NOMO-1 (cell line): ENCODE data around the gene BCL7A.

Experiments
- DNase-seq, 2 experiments: peaks; one replicate each; lab custom pipeline; 2025; ENCODE audit not compliant: unreplicated experiment in 2 of 2; lab: John Stamatoyannopoulos, UW

BCL7A gene

DNA sequence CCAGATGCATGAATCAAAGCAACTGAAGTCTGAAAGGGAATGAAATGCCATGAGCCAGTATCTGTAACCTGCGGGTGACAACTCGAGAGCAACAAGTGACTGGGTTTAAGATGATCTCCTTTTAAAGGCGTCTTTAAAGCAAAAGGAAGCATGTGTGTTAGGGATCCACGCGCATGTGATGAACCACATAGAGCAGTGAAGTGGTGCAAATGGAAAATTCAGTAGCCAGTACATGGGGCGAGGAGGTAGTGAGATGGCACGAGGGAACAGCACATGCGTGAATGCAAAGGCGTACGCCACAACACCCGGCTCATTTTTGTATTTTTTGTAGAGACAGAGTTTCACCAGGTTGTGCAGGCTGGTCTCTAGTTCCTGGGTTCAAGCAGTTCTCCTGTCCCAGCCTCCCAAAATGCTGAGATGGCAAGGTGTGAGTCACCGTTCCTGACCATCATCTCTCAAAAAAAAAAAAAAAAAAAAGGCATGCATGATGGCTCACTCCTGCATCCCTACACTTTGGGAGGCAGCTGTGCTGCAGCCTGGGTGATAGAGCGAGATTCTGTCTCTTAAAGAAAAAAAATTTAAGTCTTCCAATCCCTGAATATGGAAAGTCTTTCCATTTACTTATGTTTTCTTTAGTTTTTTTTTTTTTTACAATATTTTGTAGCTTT is 24.6 kb upstream of the BCL7A start:
- no peak for DNase-seq

DNA sequence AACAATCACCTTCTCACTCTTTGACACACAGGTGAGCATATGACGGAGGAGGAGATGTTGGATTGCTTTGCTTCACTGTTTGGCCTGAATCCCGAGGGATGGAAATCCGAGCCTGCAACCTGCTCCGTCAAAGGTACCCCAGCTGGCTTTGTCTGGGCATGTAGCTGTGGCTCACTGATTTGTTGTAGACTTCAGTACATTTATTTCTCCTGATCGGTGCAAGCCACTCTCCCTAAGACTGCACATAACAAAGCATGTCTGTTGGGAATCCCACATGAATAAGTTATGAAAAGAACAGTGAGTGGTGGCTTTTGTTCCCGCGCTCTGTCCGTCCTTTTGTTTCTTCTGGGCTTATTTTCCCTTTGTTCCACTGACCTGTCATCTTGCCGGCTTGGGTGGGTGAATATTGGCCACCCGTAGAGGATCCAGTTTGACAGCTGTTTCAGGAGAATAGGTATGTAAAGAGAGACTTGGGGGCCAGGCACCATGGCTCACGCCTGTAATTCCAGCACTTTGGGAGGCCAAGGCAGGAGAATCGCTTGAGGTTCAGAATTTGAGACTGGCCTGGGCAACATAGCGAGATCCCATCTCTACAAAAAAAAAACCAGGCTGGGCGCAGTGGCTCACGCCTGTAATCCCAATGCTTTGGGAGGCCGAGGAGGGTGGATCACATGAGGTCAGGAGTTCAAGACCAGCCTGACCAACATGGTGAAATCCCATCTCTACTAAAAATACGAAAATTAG is 20.0 kb upstream of the BCL7A start:
- DNase-seq, result no peak

GRCh38 chr12:122003651-122004611 is 17.8 kb upstream of the BCL7A start:
- no peak for DNase-seq

GRCh38 chr12:122004633-122005071 is 17.0 kb upstream of the BCL7A start:
- DNase-seq, result no peak

GRCh38 chr12:122005252-122005776 is 16.4 kb upstream of the BCL7A start:
- DNase-seq, result no peak

DNA sequence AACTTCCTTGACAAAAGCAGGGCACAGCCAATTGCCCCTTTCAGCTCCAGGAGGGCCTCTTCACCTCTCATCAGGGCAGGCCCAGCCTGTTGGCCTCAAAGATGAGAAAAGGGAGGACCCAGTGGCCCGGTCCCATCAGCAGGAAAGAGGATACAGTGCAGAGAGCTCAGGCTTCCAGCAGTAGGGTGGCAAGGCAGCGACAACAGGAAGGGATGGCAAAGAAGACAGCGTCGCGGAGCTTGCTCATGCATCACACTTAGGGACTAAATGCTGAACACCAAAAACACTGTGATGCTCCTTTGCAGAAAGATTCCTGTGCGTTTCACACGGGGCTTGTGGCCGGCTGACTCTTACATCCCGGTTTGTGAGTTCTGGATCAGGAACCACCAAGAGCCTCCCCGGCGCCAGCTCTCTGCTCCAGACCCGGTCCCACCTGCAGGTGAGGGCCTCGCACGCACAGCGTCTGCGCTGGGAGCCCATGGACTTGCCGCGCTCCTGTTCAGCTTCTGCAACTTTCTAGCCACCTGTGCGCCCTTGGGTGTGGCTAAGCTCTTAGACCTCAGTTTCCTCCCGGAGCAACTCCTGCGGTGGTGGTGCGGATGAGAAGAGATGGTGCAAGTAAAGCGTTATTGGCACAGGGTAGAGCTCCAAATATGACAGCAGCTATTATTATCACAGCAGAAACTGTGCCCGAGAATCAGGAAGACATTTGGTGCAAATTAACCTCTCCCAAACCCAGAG is 15.3 kb upstream of the BCL7A start:
- peak; percentile 18 to 40 for DNase-seq

DNA sequence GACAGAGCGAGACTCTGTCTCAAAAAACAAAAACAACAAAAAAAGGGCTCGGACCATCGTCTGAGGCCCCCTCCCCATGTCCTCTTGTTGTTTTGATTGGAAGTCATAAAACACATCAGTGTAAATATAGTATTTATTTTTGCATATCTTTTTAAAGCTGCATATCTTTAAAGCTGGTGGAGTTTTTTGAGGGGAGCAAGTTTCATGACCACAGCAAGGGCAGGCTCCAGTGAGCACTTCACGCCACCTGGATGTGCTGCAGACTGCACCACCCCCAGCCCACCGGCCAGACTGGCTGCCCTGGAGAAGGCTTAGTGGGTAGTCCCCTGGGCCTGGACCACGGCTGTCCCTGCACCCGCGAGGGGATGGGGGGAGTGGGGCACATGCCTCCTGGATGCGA is 11.9 kb upstream of the BCL7A start:
- no peak for DNase-seq

DNA sequence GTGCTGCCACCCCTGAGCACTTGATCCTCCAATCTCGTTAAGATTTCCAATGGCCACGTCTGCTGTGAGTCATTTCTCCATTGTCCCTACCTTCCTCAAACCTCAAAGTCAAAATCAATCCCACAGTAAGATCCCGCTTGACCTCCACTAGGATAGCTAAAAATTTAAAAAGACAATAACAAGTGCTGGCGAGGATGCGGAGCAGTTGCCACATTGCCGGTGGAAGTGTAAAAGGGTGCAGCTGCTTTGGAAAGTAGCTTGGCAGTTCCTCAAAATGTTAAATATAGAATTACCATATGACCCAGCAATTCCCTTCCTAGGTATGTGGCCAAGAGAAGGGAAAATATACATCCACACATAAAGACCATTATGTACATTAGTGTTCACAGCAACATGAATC is 9.5 kb upstream of the BCL7A start:
- no peak for DNase-seq

- peak; percentile 33 to 84 for DNase-seq
Measured at GRCh38 chr12:122013136-122013535, 8.5 kb upstream of the BCL7A start.

GRCh38 chr12:122013791-122014590 is 7.7 kb upstream of the BCL7A start:
- DNase-seq, result peak; percentile 61 to 70

DNA sequence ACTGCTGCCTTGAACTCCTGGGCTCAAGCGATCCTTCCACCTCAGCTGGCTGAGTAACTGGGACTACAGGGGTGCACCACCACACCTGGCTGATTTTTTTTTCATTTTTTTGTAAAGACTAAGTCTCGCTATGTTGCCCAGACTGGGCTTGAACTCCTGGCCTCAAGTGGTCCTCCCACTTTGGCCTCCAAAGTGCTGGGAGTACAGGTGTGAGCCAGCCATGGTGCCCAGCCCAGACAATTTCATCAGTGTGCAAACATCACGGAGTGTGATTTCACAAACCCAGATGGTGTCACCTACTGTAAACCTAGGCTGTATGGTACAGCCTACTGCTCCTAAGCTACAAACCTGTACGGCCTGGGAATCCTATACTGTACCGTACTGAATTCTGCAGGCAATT is 6.9 kb upstream of the BCL7A start:
- no peak for DNase-seq

DNA sequence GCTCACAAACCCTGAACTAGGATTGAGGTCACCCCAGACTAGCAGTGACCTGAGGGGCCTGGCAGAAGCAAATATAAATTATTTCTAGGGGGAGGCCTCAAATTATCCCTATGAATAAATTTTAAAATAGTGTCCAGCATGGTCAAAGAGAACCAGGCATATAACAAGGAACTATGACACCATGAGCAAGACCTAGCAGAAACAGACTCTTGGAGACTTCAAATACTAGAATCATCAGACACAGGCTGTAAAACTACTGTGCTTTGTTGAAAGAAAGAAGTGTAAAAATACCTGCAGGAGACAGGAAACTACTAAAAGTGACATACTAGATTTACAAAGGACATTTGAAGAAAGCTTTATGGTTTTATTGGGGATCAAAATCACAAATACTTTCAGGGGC is 3.2 kb upstream of the BCL7A start:
- no peak for DNase-seq

DNA sequence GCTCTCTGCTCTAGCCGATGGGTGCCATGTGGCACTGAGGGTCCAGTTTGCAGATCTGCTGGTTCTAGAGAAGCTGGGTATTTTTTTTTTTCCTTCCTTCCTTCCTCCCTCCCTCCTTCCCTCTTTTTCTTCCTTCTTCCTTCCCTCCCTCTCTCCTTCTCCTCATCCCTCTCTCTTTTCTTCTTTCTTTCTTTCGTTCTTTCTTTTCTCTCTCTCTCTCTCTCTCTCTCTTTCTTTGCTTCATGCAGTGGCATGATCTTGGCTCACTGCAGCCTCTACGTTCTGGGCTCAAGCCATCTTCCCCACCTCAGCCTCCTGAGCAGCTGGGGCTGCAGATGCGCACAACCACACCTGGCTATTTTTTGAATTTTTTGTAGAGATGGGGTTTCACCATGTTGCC is 2.7 kb upstream of the BCL7A start:
- no peak for DNase-seq

DNA sequence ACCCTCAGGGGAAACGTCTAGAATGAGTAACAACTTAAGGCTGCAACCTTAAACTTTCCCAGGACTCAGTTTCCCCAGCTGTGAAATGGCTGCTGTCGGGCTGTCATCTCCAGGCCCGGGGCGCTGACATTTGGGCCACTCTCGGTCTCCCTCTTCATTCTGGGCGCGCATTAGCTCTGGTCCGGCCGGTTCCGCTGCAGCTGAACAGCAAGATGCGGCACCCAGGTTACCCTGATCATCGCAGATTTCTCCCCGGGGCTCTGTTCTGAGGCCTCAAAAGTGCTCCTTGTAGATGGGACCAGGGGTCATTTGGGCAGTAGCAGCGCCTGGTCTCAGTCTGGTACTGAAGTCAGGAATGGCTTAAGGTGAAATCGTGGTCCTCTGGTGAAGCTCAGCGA is 890 bp upstream of the BCL7A start:
- no peak for DNase-seq

DNA sequence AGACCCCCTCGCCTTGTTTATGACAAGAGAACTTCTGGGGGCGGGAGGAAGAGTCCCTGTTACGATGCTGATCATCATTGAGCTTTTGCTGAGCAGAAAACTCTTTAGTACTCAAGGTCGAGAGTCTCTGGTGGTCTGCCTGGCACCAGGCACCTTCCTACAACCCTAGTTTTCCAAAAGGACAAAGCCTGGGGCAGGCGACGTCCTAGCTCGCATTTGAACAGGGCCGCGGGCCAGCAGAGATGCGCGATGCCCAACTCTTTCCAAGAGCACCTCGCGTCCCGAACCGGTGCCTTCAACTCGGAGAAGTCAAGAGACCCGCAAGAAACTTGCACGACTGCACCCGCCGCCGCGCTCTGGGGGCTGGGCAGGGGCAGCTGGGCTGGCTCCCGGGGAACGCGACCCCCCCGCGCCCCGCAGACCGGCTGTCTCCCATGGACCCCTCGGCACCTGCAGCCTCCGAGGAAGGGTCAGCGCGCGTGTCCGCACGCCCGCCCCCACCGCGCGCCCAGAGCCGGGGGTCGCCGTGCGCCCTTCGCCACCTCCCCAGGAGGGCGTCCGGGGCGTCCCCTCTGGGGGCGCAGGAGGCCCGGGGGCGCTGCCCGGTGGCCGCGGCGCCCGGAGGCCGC is 377 bp upstream of the BCL7A start:
- DNase-seq, result no peak

DNA sequence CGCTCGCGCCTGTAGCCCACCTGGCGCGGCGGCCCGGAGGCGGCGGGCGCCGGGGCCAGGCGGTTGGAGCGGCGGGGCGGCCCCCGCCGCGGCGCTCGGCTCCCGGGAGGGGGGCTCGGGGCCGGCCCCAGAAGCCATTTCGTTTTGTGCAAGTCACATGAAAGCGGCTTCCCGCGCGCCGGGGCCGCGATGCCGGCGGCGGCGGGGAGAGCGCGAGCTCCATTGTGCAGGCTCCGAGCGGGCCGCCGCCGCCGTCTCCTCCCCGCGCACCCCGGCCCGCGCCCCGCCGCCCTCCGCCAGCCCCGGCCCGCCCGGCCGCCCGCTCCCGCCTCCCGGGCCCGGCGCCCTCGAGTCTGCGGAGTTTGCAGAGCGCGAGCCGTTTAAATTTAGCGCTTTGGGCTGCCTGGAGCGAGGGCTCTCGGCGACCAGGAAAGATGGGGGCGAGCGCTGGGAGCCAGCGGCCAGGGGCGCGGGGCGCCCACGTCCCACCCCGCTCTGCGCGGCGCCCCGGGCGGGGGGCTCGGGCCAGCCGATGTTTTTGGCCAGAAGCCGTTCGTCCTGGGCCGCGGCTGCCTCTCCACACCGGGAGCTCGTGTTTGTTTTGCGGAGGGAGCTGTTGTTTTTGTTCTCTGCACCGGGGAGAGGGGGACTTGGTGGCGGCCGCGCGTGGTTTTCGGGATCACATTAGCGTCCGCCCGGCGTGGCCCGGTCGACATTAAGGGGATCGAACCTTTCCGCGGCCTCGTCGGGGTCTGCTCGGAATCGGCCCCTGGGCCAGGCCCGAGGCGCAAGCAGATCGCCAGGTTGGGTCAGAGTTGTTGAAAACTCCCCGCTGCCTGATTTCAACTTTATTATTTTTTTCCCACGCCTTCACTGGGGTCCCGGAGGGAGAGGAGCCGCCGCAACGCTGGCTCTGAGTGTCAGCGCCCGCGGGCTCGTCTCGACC is 982 bp downstream of the BCL7A start:
- DNase-seq, result peak in 1 of 2 experiments; percentile 47

DNA sequence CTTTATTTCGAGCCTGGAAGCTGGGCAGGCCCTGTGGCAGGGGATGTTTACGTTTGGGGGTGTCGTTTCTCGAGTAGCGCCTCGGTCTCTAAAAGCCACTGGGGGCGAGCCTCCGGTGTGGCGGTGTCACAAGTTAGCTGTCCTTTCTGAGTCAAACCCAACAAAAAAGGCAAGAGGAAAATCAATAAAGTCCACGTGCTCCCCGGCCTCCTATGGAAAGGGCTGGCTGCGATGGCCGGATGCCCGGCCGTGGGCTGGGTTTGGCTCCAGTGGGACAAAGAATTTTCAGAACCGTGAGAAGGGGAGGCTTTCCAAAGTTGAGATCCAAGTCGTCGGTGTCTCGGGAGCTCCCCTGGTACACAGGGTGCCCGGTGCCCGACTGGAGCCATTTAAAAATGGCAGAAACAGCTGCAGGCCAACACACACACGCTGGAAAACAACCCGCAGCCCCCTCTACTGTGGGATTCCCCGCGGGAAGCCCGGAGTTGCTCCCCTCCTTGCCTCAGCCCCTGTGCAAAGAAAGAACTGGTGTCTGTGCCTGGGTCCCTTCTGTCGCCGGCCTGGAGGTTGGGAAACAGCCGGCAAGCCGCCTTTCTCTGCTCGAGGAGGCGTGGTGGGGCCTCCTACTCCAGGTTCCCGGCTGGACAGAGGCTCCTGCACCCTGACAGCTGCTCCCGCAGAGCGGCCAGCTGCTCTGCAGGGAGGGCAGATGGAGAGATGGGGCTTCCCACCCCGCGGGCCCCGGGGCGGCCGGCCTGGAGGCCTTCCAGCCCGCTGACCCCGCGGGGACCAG is 1.9 kb downstream of the BCL7A start:
- DNase-seq, result peak in 1 of 2 experiments; percentile 27
